GM12878 (cell line): Measurements from ENCODE around the gene MLNR. TPM values are rescaled to one million over a fixed set of nuclear protein-coding genes. Genes with fewer than 3 reads are reported as not detected.

Experiments used
- NRF1 ChIP-seq: conservative IDR thresholded peaks from 2 replicates; pipeline ENCODE4 v1.6.1; 2011; ENCODE audit warnings: mild to moderate bottlenecking, low read depth, low read length, improper control_type of control experiment
- PML ChIP-seq: IDR thresholded peaks from 2 replicates; pipeline ENCODE4 v1.6.1; 2012; ENCODE audit warnings: low read length, inconsistent platforms
- RFX5 ChIP-seq: IDR thresholded peaks from 2 replicates; pipeline ENCODE4 v1.6.1; 2011; ENCODE audit warnings: low read depth, low read length, improper control_type of control experiment
- SP1 ChIP-seq: IDR thresholded peaks from one replicate; pipeline ENCODE4 v1.6.1; 2011; ENCODE audit warnings: low read depth, low read length
- ZSCAN29 ChIP-seq: fragments of 450-650 bp; IDR thresholded peaks from 2 replicates; pipeline ENCODE4 v1.6.1; 2017; ENCODE audit warnings: mild to moderate bottlenecking, moderate library complexity
- polyA plus RNA-seq, 11 experiments: library from polyadenylated mRNA; depleted of rRNA in 4 of 11; unstranded in 6 of 11; stranded (reverse) in 5 of 11; fragments of >200 nt; fragmentation: Nextera tagmentation in 4 of 11; fragmentation: Illumina TruSeq in 1 of 11; extraction: Ambion mirVana in 4 of 11; extraction: Trizol in 1 of 11; gene quantifications; 1 replicate in 1 of 11; 2 replicates in 10 of 11; pipeline versions ENCODE4 v1.2.1 to v1.2.3, GENCODE V29; 2011 to 2016; ENCODE audit warnings: inconsistent platforms in 2 of 11, missing spikeins in 2 of 11, low read depth in 1 of 11
- total RNA-seq, 4 experiments: library from RNA; depleted of rRNA in 3 of 4; stranded (reverse); fragments of >200 nt in 3 of 4; fragmentation: Illumina TruSeq in 1 of 4; extraction: Trizol in 1 of 4; gene quantifications; 2 replicates each; pipeline versions ENCODE4 v1.2.1 to v1.2.3, GENCODE V29; 2013 to 2021
- TF ChIP-seq, protein P1 (sequence below): IDR thresholded peaks from 2 replicates; pipeline ENCODE4 v1.6.1; 2012; ENCODE audit warnings: mild to moderate bottlenecking, low read depth, low read length

MLNR gene
- total and polyA plus RNA-seq, 10 of the 15 experiments (the other 5 are each of a cell fraction or from before 2014, with no cell fraction given), result not detected

DNA sequence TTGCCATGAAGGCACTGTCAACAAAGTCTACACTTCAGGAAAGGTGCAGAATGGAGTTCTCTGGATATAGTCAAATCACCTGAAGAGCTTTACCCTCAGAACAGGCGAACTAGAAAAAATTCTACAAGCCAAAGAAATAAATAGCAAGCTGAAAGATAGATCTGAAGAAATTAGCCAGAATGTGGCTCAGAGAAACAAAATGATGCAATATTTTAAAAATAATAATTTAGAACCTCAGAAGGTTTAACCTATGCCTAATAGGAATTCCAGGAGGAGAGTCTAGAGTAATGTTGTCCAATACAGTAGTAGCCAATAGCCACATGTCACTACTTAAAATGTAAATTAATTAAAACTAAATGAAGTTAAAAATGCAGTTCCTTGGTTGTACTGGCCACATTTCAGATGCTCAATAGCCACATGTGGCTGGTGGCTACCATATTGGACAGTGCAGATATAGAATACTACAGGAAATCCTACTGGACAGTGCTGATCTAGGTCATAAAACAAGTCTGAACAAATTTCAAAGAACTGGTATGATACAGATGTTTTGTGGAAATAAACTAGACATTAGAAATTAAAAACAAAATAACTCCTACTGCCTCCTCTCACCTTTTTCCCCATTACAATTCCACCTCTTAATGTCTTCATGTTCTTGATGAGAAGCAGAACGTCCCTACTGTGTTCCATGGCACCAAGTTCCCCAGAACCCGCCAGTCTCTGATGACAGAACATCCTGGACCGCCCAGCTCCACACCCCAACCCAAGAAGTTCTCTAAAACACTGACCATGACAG, 26.9 kb downstream of the MLNR start (continued):
- TF ChIP-seq, protein P1, sequence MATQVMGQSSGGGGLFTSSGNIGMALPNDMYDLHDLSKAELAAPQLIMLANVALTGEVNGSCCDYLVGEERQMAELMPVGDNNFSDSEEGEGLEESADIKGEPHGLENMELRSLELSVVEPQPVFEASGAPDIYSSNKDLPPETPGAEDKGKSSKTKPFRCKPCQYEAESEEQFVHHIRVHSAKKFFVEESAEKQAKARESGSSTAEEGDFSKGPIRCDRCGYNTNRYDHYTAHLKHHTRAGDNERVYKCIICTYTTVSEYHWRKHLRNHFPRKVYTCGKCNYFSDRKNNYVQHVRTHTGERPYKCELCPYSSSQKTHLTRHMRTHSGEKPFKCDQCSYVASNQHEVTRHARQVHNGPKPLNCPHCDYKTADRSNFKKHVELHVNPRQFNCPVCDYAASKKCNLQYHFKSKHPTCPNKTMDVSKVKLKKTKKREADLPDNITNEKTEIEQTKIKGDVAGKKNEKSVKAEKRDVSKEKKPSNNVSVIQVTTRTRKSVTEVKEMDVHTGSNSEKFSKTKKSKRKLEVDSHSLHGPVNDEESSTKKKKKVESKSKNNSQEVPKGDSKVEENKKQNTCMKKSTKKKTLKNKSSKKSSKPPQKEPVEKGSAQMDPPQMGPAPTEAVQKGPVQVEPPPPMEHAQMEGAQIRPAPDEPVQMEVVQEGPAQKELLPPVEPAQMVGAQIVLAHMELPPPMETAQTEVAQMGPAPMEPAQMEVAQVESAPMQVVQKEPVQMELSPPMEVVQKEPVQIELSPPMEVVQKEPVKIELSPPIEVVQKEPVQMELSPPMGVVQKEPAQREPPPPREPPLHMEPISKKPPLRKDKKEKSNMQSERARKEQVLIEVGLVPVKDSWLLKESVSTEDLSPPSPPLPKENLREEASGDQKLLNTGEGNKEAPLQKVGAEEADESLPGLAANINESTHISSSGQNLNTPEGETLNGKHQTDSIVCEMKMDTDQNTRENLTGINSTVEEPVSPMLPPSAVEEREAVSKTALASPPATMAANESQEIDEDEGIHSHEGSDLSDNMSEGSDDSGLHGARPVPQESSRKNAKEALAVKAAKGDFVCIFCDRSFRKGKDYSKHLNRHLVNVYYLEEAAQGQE, result no peak
- no peak for TF ChIP-seq PML
- TF ChIP-seq NRF1, result no peak
- no peak for TF ChIP-seq ZSCAN29
- TF ChIP-seq RFX5, result no peak
- no peak for TF ChIP-seq SP1
